Transverse colon (tissue), 4 donors: Measurements from ENCODE around the gene CCSER2.

Source experiments
- EP300 ChIP-seq: sonication (generic); formaldehyde crosslinking; IDR thresholded peaks from one replicate; pipeline ENCODE4 v1.6.1; 2017; ENCODE audit warnings: antibody characterized with exemption, low read depth
- POLR2AphosphoS5 ChIP-seq, 3 donors: sonication (generic); formaldehyde crosslinking; IDR thresholded peaks; one replicate each; pipeline ENCODE4 v1.6.1; 2016; ENCODE audit warnings: antibody characterized with exemption in 3 of 3
- TF ChIP-seq, protein P1 (sequence below), 5 experiments: fragments of 200-600 bp in 3 of 5; fragments of 450-650 bp in 2 of 5; sonication (generic) in 3 of 5; IDR thresholded peaks; 1 replicate in 2 of 5; 2 replicates in 3 of 5; pipeline ENCODE4 v1.5.1; 2016 to 2017; ENCODE audit warnings: antibody characterized with exemption in 5 of 5, inconsistent platforms in 3 of 5, mild to moderate bottlenecking in 2 of 5, moderate library complexity in 1 of 5

GRCh38 chr10:84404783-84405182 is 76.4 kb downstream of the CCSER2 start:
- TF ChIP-seq POLR2AphosphoS5 (IDR thresholded peaks at IDR 0.05) = no peak
- TF ChIP-seq, protein P1, sequence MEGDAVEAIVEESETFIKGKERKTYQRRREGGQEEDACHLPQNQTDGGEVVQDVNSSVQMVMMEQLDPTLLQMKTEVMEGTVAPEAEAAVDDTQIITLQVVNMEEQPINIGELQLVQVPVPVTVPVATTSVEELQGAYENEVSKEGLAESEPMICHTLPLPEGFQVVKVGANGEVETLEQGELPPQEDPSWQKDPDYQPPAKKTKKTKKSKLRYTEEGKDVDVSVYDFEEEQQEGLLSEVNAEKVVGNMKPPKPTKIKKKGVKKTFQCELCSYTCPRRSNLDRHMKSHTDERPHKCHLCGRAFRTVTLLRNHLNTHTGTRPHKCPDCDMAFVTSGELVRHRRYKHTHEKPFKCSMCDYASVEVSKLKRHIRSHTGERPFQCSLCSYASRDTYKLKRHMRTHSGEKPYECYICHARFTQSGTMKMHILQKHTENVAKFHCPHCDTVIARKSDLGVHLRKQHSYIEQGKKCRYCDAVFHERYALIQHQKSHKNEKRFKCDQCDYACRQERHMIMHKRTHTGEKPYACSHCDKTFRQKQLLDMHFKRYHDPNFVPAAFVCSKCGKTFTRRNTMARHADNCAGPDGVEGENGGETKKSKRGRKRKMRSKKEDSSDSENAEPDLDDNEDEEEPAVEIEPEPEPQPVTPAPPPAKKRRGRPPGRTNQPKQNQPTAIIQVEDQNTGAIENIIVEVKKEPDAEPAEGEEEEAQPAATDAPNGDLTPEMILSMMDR (IDR thresholded peaks at IDR 0.05) = no peak
- no peak for TF ChIP-seq EP300
